Calu3 (cell line): ENCODE results near the gene WDR7. TPM values are rescaled to one million over a fixed set of nuclear protein-coding genes. Genes with fewer than 3 reads are reported as not detected.

Experiments used
- BruUV-seq: library from RNA; stranded (reverse); fragments of 400-500 nt; replicated peaks from 2 replicates; lab custom pipeline; 2021; lab: Mats Ljungman, UMichigan
- CTCF ChIA-PET: fragments of 300-600 bp; sonication (Branson Sonifier 250); formaldehyde crosslinking; loops from one replicate; lab custom pipeline; 2022; ENCODE audit warnings: antibody characterized with exemption; lab: Charles Lee
- DNase-seq: peaks from one replicate; pipeline ENCODE4 v3.0.0; 2022
- H3K27ac Mint-ChIP-seq: one replicate; pipeline ENCODE4 v1.8.0; 2022; ENCODE audit warnings: mixed read lengths; ENCODE audit not compliant: unreplicated experiment
- H3K27me3 Mint-ChIP-seq: one replicate; pipeline ENCODE4 v1.8.0; 2022; ENCODE audit warnings: mixed read lengths; ENCODE audit not compliant: unreplicated experiment
- H3K36me3 Mint-ChIP-seq: one replicate; pipeline ENCODE4 v1.8.0; 2022; ENCODE audit warnings: mild to moderate bottlenecking, moderate library complexity, mixed read lengths; ENCODE audit not compliant: insufficient read depth, unreplicated experiment
- H3K4me1 Mint-ChIP-seq: one replicate; pipeline ENCODE4 v1.8.0; 2022; ENCODE audit warnings: mild to moderate bottlenecking, low read depth, mixed read lengths; ENCODE audit not compliant: unreplicated experiment
- H3K4me3 Mint-ChIP-seq: one replicate; pipeline ENCODE4 v1.8.0; 2022; ENCODE audit warnings: mild to moderate bottlenecking, low read depth, moderate library complexity, mixed read lengths; ENCODE audit not compliant: unreplicated experiment
- H3K9me3 Mint-ChIP-seq: one replicate; pipeline ENCODE4 v1.8.0; 2022; ENCODE audit warnings: low read depth, mixed read lengths; ENCODE audit not compliant: unreplicated experiment
- CTCF ChIP-seq: fragments of 200-600 bp; IDR thresholded peaks from one replicate; pipeline ENCODE4 v1.8.0; 2022; ENCODE audit warnings: antibody characterized with exemption; ENCODE audit not compliant: unreplicated experiment
- intact Hi-C: fragments of 100-400 bp; cut with micrococcal nuclease; formaldehyde crosslinking; loops from one replicate; pipeline ENCODE4 v1.10.0; 2022; ENCODE audit not compliant: unreplicated experiment
- total RNA-seq: library from RNA; stranded (reverse); gene quantifications from 2 replicates; pipeline ENCODE4 v1.2.3, GENCODE V29; 2022

WDR7 gene
- total RNA-seq, 1 experiment from 2014 or later: 16.2 TPM

GRCh38 chr18:56747032-56747658 is 96.0 kb downstream of the WDR7 start:
- DNase-seq: no peak
- intact Hi-C loops: loop anchor here (5.0 to 10.0 kb wide), 2 partner anchors 115 to 698 kb away; no protein-coding TSS in a partner anchor
- Mint-ChIP-seq H3K27me3 (no peaks in the 10 kb centered on the region), H3K27ac (no peak overlapping the region), H3K36me3 (no peaks in the 10 kb centered on the region), H3K4me3 (no peak overlapping the region), H3K9me3 (no peaks in the 10 kb centered on the region), H3K4me1 (no peaks in the 10 kb centered on the region)
- CTCF ChIA-PET: interaction anchor here (1.1 kb wide), 1 partner anchor 688 kb away, joined by 3 read pairs; the partner anchor contains the start of gene ONECUT2
- TF ChIP-seq CTCF: no peak
- BruUV-seq: no TSS peak

GRCh38 chr18:56747857-56748256 is 96.7 kb downstream of the WDR7 start:
- no peaks in the 10 kb centered on the region for H3K27me3 Mint-ChIP-seq

GRCh38 chr18:56748698-56749268 is 97.6 kb downstream of the WDR7 start:
- no peaks in the 10 kb centered on the region for H3K27me3 Mint-ChIP-seq
- TF ChIP-seq CTCF: no peak
- intact Hi-C loops: loop anchor here (5.0 to 10.0 kb wide), 2 partner anchors 114 to 696 kb away; no protein-coding TSS in a partner anchor
- no peaks in the 10 kb centered on the region for H3K9me3 Mint-ChIP-seq
- CTCF ChIA-PET: no interaction called here
- DNase-seq: peak; percentile 23
- H3K4me3 Mint-ChIP-seq: no peak overlapping the region
- no TSS peak for BruUV-seq
- no peak overlapping the region for H3K27ac Mint-ChIP-seq
- H3K36me3 Mint-ChIP-seq: no peaks in the 10 kb centered on the region
- no peaks in the 10 kb centered on the region for H3K4me1 Mint-ChIP-seq

More at GRCh38 chr18:56747857-56748256, 96.7 kb downstream of the WDR7 start:
- BruUV-seq: no TSS peak
- no peaks in the 10 kb centered on the region for H3K4me1 Mint-ChIP-seq
- H3K36me3 Mint-ChIP-seq: no peaks in the 10 kb centered on the region
- no peak for TF ChIP-seq CTCF
- H3K9me3 Mint-ChIP-seq: no peaks in the 10 kb centered on the region
- DNase-seq: no peak
- CTCF ChIA-PET: interaction anchor here (0.6 to 1.1 kb wide), 2 partner anchors 687 to 794 kb away, joined by 3 read pairs; partner anchors contain the start of gene ONECUT2
- no peak overlapping the region for H3K27ac Mint-ChIP-seq
- intact Hi-C loops: loop anchor here (5.0 to 10.0 kb wide), 2 partner anchors 114 to 697 kb away; no protein-coding TSS in a partner anchor
- H3K4me3 Mint-ChIP-seq: no peak overlapping the region

- intact Hi-C loops: loop anchor here (10.0 kb wide), 1 partner anchor 268 kb away; no protein-coding TSS in a partner anchor
- no peak overlapping the region for H3K4me3 Mint-ChIP-seq
- no peaks in the 10 kb centered on the region for H3K36me3 Mint-ChIP-seq
- H3K27ac Mint-ChIP-seq: no peak overlapping the region
- no TSS peak for BruUV-seq
- no peaks in the 10 kb centered on the region for H3K9me3 Mint-ChIP-seq
- no peak for TF ChIP-seq CTCF
- H3K27me3 Mint-ChIP-seq: no peaks in the 10 kb centered on the region
- H3K4me1 Mint-ChIP-seq: no peaks in the 10 kb centered on the region
- DNase-seq: no peak
- CTCF ChIA-PET: no interaction called here
Measured at GRCh38 chr18:56756966-56757365, 105.8 kb downstream of the WDR7 start.
